Glomerular endothelial cell (primary cell): Measurements from ENCODE around the gene LAX1. TPM values are rescaled to one million over a fixed set of nuclear protein-coding genes. Genes with fewer than 3 reads are reported as not detected.
"Not testable (repeated sequence)": the region's sequence is repeated elsewhere in the genome, so short reads cannot be mapped to it uniquely, and the experiment has no call there.

Experiments used
- DNase-seq: peaks from one replicate; pipeline ENCODE4 v3.0.0-alpha.2; 2011; ENCODE audit warnings: low read depth, low spot score; ENCODE audit errors: extremely low read depth
- total RNA-seq: library from RNA; depleted of rRNA; stranded (reverse); fragments of >200 nt; gene quantifications from 2 replicates; pipeline ENCODE4 v1.2.3, GENCODE V29; 2015

Gene LAX1, protein sequence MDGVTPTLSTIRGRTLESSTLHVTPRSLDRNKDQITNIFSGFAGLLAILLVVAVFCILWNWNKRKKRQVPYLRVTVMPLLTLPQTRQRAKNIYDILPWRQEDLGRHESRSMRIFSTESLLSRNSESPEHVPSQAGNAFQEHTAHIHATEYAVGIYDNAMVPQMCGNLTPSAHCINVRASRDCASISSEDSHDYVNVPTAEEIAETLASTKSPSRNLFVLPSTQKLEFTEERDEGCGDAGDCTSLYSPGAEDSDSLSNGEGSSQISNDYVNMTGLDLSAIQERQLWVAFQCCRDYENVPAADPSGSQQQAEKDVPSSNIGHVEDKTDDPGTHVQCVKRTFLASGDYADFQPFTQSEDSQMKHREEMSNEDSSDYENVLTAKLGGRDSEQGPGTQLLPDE
- 0.12 TPM in 1 of 2 replicates, not detected in the other for total RNA-seq

DNA sequence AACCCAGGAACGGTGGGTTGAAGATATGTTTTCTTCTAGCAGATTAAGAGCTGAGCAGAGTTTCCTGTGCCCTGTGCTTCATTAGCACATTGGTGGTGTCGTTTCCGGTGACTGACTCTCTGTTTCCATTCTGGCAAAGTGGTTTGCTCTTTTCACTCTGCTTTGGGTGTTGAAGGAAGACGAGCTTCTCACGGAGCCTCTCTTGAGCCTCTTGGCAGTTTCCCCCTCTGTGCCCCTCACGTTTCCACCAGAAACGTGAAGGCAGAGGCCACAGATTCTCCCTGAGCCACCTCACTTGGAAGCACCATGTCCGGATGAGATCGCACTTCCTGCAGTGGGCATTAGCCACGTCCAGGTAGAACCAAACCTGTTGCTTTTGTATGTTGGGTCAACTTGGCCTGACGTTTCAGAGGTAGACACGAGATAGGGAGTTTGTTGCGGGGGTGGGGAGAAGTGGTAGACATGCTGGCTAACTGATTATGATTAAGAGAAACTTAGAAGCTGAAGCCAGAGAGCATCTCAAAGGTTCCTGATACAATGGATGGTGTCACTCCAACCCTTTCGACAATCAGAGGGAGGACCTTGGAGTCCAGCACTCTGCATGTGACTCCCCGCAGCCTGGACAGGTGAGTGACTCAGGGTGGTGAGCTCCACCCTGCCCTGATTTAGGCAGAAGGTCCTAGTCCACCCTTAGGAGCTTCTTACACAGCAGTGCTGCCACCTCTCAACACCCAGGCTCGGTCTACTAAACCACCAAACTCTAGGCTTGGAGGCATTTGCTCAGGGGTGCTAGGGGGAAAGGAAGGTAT lies at the start of gene LAX1:
Gene LAX1, plus strand, starts transcription at position 155 of the 809 bp plus-strand sequence. Its CDS starts 383 bp downstream, at position 538.
- no peak for DNase-seq

DNA sequence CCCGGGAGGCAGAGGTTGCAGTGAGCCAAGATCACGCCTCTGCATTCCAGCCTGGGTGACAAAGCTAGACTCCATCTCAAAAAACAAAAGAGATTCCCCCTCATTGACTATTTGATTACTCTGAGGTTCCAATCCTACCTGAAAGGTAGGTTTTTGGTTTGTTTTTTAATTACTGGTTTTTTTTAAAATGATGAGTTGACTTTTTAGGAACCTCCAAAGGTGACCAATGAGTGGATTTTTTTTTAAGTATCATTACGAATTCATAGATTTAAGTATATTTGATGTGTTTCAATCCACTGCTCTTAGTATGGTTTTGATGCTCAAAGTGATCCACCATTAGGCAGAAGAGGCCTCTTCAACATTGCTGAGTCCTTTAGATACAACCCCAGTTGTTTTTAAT lies 47.9 kb upstream of the LAX1 start:
- DNase-seq = no peak

DNA sequence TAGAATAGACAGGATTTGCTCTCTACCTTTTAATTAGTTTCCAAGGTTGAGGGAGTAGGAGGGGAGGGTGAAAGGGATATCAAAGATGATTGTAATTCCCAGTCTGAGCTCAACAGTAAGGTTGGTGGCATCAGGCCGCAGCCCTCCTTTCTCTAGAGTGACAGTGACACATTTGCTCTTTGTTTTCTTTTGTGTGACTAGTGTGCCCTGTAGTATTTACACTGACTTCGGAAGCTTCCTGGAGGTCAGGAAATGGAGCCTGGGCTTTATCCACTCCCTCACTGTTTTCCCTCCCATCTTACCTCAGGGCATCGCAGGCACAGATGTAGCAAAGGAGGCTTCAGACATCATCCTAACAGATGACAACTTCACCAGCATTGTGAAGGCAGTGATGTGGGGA lies 44.7 kb upstream of the LAX1 start:
- no peak for DNase-seq

DNA sequence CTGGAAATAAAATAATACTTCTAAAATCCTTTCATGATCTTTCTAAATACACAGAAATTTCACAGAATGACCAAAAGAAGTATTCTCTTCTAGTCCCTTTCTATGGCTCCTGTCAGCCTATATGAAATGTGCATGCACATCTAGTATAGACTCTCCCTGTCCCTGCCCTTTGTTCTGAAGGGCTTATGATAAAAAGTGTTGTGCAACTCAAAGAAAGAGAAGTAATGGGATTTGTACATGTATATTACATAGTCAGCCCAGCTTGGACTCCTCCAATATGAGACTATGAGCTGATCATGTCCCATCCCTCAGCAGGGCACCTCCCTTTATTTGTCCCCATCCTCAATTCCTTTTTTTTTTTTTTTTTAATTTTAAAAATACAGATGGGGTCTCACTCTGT lies 42.1 kb upstream of the LAX1 start:
- no peak for DNase-seq

DNA sequence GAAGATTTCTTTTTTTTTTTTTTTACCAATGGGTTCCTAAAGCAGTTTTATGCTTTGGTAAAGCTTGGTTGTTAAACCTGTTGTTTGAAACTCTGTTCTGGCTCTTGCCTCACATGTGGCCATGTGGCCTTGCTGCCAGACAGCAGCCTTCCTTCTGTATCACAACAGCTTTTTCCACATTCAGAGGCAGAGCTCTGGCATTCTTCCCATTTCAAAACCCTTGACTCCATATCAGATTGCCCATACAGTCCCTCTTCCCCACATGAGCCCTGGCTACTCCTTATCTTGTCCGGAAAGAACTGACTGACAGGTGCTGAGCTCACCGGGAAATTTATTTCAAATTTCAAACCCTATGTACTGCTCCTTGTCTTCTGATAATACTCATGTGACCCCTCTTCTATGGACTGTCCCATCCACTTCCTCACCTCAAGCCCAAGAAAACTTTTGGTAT lies 38.5 kb upstream of the LAX1 start:
- no peak for DNase-seq

DNA sequence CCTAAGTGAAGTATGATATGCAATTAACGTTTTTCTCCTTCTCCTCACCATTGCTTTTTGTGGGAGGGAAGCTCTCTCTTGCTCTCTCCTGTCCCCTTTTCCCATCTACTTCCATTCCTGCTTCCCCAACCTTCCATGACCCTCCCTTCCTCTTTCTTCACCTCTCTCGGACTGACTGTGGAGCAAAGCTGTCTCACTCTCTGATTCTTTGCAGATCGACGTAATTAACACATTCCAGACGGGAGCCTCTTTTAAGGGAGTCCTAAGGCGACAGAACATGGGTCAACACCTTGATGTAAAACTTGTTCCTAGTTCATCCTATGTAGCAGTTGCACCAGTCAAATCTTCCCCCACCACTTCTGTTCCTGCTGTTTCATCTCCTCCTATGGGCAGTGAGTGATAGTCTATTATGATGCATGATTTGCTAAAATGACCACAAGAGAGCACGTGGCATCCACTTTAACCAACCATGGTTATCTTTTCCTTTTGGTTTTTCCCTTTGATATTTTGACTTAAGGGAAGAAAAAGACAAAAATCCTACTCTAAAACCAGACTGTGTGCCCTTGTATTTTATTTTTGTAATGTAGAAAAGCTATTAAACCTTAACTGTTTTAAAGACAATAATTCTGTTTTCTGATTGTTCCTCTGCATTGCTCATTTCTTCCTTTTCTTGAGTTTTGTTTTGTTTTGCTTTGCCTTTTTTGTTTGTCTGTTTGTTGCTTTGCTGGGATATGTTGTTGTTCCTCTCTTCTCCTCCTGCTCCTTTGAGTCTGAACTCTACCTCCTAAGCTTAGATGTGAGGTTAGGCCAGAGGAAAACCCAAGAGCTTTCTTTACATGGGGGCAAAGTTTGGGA lies 31.7 kb upstream of the LAX1 start:
- no peak for DNase-seq

DNA sequence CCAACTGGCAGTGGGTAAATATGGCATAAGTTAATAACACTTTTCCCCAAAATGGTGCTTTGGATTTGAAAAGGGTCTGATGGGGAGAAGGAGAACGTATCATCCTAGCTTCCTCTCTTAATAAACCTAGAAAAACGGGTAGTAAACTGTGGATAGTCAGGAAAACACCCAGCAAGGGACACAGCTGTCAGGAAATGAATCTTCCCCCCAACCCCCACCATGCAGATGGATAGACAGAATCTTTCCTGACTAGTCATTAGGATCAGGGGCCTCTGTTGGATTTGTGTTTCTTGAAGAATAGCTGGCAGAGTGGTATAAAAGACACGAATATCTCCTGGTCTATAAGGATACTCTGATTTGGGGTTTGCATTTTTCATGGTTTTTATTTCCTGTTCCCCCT lies 22.5 kb upstream of the LAX1 start:
- DNase-seq = no peak

DNA sequence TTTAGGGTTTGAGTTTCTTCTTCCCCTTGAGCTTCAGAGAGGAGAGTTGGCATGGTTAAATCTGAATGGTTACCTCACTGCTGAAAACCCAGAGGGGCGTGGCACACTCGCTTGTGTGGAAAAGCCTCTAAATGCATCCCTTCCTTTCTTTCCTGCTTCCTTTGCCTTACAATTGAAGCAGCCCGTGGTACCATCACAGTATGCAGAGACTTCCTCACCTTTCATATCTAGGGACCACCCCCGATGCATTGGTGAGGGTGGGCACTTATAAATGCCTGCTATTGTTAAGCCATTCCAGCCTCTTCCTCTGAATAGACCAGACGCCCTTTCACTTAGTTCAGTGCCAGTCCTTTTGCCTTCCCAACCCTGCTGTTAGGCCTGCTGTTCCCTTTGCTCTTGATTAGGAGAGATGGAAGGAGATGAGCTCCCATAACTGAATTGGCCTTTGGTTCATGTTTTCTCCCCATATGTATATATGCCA lies 21.9 kb upstream of the LAX1 start:
- no peak for DNase-seq

DNA sequence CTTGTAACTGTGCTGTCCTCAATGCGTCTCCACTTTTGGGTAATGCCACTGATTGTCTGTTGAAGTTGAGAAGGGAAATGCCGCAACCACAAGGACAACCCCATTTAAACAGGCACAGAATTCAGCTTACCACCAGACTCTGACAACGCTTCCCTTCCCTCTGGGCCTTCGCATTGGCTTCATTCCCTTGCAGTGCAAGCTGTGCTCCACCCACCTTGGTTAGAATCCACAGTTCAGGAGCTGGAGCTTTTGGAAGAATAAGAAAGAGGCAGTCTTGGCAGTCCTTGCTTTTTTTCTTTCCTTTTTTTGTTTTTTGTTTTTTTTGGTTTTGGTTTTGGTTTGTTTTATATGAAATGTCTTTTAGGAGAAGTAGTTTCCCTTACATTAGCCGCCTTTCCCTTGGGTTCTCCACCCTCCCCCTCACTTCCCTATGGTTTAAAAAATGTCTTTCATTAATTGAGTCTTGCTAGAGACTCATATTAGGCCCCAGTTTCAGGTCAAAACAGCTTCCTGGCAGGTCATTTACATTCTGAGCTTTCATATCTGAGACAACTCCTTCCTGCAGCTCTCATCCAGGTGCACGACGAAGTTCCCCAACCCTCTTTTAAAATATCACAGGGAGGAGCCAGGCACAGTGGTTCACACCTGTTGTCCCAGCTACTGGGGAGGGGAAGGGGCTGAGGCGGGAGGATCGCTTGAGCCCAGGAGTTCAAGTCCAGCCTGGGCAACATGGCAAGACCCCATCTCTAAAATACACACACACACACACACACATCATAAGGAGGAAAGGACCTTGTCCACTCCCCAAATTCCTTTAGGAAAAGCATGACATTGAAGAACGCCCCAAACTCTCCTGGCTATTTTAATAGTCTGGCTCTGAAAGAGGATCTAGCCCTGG lies 20.7 kb upstream of the LAX1 start:
- DNase-seq = no peak

DNA sequence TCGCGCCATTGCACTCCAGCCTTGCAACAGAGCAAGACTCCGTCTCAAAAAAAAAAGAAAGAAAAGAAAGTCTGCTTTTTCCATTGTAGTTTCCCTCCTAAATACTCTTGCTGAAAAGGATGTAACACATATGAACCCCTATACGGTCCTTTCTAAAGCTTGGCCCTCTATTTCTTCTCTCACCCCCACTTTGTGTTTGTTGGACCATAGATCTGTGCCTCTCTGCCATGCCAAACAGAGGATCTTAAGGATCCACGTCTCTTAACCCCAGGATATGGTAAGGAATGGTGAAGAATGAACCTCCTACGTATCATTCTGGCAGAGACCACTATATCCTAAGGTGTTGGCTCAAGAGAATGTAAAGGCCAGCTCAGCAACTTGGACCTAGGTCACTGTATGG lies 18.7 kb upstream of the LAX1 start:
- DNase-seq = no peak

DNA sequence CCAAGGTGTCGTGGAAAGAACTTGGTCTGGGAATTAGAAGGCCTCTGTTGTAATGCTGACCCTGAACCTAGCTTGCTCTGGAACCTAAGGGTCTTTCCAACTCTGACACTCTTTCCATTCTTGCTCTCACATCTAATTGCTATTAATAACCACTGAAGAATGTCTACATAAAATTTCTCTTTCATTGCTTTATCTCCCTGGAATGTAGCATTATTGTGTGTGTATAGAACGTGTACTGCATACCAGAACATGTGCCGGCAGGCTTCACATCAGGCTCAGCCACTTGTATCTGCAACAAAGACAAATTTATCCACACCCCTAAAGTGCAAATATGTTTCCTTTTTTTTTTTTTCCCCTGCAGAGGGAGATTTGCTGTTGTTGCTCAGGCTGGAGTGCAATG lies 13.9 kb upstream of the LAX1 start:
- no peak for DNase-seq

DNA sequence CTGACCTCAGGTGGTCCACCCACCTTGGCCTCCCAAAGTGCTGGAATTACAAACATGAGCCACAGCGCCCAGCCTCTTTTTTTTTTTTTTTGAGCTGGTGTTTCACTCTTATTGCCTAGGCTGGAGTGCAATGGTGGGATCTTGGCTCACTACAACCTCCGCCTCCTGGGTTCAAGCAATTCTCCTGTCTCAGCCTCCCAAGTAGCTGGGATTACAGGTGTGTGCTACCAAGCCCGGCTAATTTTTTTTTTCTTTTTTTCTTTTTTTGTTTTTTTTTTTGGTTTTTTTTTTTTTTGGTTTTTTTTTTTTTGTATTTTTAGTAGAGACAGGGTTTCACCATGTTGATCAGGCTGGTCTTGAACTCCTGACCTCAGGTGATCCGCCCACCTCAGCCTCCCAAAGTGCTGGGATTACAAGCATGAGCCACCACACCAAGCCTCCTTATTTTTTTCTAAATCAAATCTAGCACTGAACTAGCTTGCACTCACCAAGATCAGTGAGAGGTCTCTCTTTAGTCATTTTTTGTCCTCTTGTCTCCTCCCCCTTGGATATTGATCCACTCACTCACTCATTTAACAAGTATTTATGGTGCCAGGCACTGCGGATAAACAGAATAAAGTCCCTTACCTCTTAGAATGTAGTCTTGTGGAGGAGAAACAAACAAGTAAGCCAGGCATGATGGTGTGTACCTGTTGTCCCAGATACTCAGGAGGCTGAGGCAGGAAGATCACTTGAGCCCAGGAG lies 13.2 kb upstream of the LAX1 start:
- not testable (repeated sequence) for DNase-seq

DNA sequence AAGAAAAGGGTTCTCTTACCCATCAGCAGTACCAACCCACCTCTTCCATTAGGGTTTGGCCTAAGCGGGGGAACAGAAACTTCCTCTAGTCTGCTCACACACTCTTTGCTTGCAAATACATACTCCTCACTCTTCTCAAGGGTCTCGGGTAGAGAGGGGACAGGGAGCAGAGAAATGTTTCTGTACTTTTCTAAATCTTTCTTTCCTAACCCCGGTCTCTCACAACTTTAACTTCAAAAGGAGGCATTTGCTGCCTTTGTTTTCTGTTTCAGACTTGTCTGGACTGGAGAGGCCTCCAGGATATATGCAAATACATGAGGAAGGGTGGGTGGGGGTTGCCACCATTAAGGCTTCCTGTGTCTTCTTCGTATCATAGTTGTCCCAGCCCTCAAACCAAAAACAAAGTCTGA lies 10.5 kb upstream of the LAX1 start:
- DNase-seq = no peak

DNA sequence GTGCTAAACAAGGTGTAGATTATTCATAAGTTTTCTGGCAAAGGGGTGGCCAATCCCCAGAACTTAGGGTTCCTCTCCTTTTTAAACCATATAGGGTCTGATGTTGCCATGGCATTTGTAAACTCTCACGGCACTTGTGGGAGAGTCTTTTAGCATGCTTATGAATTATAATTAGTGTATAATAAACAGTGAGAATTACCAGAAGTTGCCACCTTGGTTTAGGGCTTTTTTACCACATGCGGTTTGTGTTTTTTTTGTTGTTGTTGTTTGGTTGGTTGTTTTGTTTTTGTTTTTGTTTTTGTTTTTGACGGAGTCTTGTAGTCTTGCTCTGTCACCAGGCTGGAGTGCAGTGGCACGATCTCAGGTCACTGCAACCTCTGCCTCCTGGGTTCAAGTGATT lies 8.9 kb upstream of the LAX1 start:
- DNase-seq = no peak

DNA sequence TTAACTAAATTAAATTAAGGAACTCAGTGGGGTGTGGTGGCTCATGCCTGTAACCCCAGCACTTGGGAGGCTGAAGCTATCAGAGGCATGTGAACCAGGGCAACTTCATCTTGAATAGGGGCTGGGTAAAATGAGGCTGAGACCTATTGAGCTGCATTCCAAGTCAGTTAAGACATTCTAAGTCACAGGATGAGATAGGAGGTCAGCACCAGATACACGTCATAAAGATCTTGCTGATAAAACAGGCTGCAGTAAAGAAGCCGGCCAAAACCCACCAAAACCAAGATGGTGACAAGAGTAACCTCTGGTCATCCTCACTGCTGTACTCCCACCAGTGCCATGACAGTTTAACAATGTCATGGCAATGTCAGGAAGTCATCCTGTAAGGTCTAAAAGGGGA lies 6.2 kb upstream of the LAX1 start:
- DNase-seq = not testable (repeated sequence)

DNA sequence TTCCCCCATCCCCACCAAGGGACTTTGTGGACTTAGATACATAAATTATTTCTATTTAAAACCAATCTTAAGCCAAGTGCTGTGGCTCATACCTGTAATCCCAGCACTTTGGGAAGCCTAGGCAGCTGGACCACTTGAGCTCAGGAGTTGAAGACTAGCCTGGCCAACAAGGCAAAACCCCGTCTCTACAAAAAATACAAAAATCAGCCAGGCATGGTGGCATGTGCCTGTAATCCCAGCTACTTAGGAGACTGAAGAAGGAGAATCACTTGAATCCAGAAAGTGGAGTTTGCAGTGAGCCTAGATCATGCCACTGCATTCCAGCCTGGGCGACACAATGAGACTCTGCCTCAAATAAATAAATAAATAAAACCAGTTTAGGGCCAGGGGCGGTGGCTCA lies 4.5 kb upstream of the LAX1 start:
- no peak for DNase-seq

DNA sequence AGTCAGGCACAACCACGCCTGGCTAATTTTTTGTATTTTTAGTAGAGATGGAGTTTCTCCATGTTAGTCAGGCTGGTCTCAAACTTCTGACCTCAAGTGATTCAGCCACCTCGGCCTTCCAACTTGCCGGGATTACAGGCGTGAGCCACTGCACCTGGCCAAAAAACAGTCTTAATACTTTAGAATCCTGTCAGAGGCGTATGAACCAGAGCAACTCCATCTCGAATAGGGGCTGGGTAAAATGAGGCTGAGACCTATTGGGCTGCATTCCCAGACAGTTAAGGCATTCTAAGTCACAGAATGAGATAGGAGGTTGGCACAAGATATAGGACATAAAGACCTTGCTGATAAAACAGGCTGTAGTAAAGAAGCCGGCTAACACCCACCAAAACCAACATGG lies 3.0 kb upstream of the LAX1 start:
- DNase-seq = not testable (repeated sequence)

DNA sequence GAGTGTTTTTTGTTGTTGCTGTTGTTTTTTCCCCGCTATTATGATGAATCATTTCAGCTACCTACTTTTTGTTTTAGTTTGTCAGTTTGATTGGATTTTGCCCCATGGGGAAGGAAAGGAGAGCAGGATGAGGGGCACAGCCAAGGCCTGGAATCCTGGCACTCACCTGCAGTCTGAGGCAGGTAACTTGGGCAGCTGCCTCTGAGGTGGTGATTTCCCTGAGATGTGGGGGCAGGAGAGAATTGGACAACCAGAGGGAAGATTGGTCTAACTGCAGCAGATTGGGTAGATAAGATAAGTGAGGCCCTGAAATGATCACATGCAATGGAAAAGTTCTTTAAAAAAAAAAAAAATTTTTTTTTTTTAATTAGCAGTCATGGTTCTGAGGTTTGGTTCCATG lies 1.5 kb upstream of the LAX1 start:
- no peak for DNase-seq
